ENCODE results near the gene MRAS. TPM values are rescaled to one million over a fixed set of nuclear protein-coding genes. Genes with fewer than 3 reads are reported as not detected.

MRAS gene
- total RNA-seq, 1 experiment from 2014 or later = 0.77 TPM

DNA sequence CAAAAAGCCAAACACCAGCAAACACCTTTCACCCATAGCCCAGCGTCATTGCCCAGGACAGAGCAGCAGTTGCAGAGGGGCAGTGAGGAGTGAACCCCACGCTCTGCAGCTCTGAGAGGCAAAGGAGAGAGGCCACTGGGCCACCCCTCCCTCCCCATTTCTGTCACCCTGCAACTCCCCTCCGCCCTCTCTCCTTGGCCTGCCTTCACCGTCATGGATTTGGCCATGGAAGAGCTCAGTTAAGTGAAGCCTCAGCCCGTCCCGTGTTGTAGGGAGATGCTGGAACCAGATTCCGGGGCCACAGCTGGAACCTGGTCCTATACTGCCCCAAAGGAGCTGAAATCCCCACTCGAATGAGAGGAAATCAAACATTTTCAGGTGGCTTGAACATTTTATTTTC, 21.9 kb downstream of the MRAS start:
- BruUV-seq (replicated peaks) = no TSS peak
- Histone ChIP-seq H3K4me1 (ENCODE audit: insufficient read depth, low read length, poor library complexity, severe bottlenecking) (no peaks in the 10 kb centered on the region), H3K4me3 (ENCODE audit: low read depth, low read length, poor library complexity, severe bottlenecking) (no peak overlapping the region), H3K27ac (ENCODE audit: low read depth, low read length, poor library complexity, severe bottlenecking) (no peak overlapping the region), H3K27me3 (replicated peaks; ENCODE audit: insufficient read depth, low read depth, low read length, poor library complexity) (no peaks in the 10 kb centered on the region), H3K36me3 (ENCODE audit: insufficient read depth, low read length, poor library complexity, severe bottlenecking) (no peaks in the 10 kb centered on the region), H3K9me3 (ENCODE audit: low read depth, low read length, poor library complexity, severe bottlenecking) (no peaks in the 10 kb centered on the region)
- ChIA-PET CTCF (no interaction called here), POLR2A (ENCODE audit: low non-redundant PET) (no interaction called here)
- intact Hi-C loops (cut with micrococcal nuclease; ENCODE audit: unreplicated experiment) = no loop called here
- DNase-seq (ENCODE audit: low spot score) = no peak
- TF ChIP-seq, protein P1, sequence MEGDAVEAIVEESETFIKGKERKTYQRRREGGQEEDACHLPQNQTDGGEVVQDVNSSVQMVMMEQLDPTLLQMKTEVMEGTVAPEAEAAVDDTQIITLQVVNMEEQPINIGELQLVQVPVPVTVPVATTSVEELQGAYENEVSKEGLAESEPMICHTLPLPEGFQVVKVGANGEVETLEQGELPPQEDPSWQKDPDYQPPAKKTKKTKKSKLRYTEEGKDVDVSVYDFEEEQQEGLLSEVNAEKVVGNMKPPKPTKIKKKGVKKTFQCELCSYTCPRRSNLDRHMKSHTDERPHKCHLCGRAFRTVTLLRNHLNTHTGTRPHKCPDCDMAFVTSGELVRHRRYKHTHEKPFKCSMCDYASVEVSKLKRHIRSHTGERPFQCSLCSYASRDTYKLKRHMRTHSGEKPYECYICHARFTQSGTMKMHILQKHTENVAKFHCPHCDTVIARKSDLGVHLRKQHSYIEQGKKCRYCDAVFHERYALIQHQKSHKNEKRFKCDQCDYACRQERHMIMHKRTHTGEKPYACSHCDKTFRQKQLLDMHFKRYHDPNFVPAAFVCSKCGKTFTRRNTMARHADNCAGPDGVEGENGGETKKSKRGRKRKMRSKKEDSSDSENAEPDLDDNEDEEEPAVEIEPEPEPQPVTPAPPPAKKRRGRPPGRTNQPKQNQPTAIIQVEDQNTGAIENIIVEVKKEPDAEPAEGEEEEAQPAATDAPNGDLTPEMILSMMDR (conservative IDR thresholded peaks at IDR 0.05; ENCODE audit: low read depth, low read length) = no peak
- TF ChIP-seq EZH2 (IDR thresholded peaks at IDR 0.05; ENCODE audit: borderline replicate concordance, low read depth, low read length, poor library complexity, severe bottlenecking) = no peak

DNA sequence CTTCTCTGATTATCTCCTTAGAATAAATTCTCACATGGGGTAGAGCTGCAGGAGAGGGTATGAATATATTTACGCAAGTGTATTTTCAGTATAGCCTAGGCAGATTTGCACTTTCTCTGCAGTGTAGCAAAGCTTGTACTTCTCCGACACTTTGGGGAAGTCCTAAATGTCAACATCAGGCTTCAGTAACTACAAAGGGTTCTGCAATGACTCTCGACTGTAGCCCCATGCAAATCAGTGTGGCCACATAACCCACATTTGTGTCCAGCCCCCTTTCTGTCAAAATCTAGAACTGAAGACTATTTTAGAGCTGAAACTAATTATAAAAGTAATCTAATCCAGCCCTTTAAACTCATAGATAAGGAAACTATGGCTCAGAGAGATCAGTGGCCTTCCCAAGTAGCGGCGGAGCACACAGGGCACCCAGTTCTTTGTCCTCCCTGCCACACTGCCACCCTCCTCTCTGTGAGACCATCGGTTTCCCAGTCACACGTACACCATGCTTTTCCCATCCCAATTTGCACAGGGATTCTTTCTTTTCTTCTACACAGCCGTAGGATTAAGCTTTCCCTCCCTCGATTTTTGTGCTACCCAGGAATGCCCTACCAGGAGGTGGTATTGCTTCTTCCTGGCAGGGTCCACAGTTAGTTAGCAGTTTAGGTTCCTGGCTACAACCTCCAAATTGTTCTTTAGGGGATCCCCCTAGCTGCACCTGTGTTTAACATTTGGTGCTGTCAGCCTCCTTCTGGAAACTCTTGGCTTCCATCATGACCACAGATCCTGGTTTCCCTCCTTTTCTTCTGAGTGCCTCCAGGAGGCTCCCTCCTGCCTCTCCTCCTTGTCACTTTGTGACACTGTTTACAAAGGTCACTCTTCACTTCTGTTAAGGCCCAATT, 22.9 kb downstream of the MRAS start:
- Histone ChIP-seq H3K27ac (ENCODE audit: low read depth, low read length, poor library complexity, severe bottlenecking) (no peak overlapping the region), H3K36me3 (ENCODE audit: insufficient read depth, low read length, poor library complexity, severe bottlenecking) (no peaks in the 10 kb centered on the region), H3K4me3 (ENCODE audit: low read depth, low read length, poor library complexity, severe bottlenecking) (no peak overlapping the region), H3K27me3 (replicated peaks; ENCODE audit: insufficient read depth, low read depth, low read length, poor library complexity) (no peaks in the 10 kb centered on the region), H3K9me3 (ENCODE audit: low read depth, low read length, poor library complexity, severe bottlenecking) (no peaks in the 10 kb centered on the region), H3K4me1 (ENCODE audit: insufficient read depth, low read length, poor library complexity, severe bottlenecking) (no peaks in the 10 kb centered on the region)
- no peak for DNase-seq (ENCODE audit: low spot score)
- POLR2A ChIA-PET (ENCODE audit: low non-redundant PET) = interaction anchor here (0.6 kb wide), 1 partner anchor 860 kb away, joined by 3 read pairs; no protein-coding TSS in a partner anchor
- CTCF ChIA-PET = no interaction called here
- TF ChIP-seq, protein P1 (conservative IDR thresholded peaks at IDR 0.05; ENCODE audit: low read depth, low read length) = no peak
- no peak for TF ChIP-seq EZH2 (IDR thresholded peaks at IDR 0.05; ENCODE audit: borderline replicate concordance, low read depth, low read length, poor library complexity, severe bottlenecking)
- intact Hi-C loops (cut with micrococcal nuclease; ENCODE audit: unreplicated experiment) = no loop called here
- BruUV-seq (replicated peaks) = no TSS peak

- no peaks in the 10 kb centered on the region for H3K9me3 ChIP-seq (ENCODE audit: low read depth, low read length, poor library complexity, severe bottlenecking)
- H3K4me3 ChIP-seq (ENCODE audit: low read depth, low read length, poor library complexity, severe bottlenecking) = no peak overlapping the region
- H3K4me1 ChIP-seq (ENCODE audit: insufficient read depth, low read length, poor library complexity, severe bottlenecking) = no peaks in the 10 kb centered on the region
- no TSS peak for BruUV-seq (replicated peaks)
- ChIA-PET CTCF (no interaction called here), POLR2A (ENCODE audit: low non-redundant PET) (no interaction called here)
- no peaks in the 10 kb centered on the region for H3K27me3 ChIP-seq (replicated peaks; ENCODE audit: insufficient read depth, low read depth, low read length, poor library complexity)
- no peak overlapping the region for H3K27ac ChIP-seq (ENCODE audit: low read depth, low read length, poor library complexity, severe bottlenecking)
- TF ChIP-seq EZH2 (IDR thresholded peaks at IDR 0.05; ENCODE audit: borderline replicate concordance, low read depth, low read length, poor library complexity, severe bottlenecking) = no peak
- TF ChIP-seq, protein P1 (conservative IDR thresholded peaks at IDR 0.05; ENCODE audit: low read depth, low read length) = no peak
- no peak for DNase-seq (ENCODE audit: low spot score)
- H3K36me3 ChIP-seq (ENCODE audit: insufficient read depth, low read length, poor library complexity, severe bottlenecking) = no peaks in the 10 kb centered on the region
- intact Hi-C loops (cut with micrococcal nuclease; ENCODE audit: unreplicated experiment) = no loop called here
Observed at GRCh38 chr3:138373087-138373735, 24.8 kb downstream of the MRAS start.

All from A673 (cell line).